Endothelial cell of umbilical vein (primary cell): ENCODE measurements around the gene TMEM151A. TPM values are rescaled to one million over a fixed set of nuclear protein-coding genes. Genes with fewer than 3 reads are reported as not detected.

ENCODE experiments used
- BruUV-seq: library from RNA; stranded (reverse); fragments of 400-500 nt; replicated peaks from 2 replicates; lab custom pipeline; 2021; lab: Mats Ljungman, UMichigan
- CTCF ChIA-PET: fragments of 300-600, 350-600 bp; sonication (Branson Sonifier 250); formaldehyde crosslinking; loops from one replicate; lab custom pipeline; 2021; ENCODE audit warnings: antibody characterized with exemption, inconsistent platforms; lab: Charles Lee
- POLR2A ChIA-PET: fragments of 300-600, 350-600 bp; sonication (Branson Sonifier 250); formaldehyde crosslinking; loops from one replicate; lab custom pipeline; 2021; ENCODE audit warnings: antibody characterized with exemption, inconsistent platforms; lab: Charles Lee
- DNase-seq: peaks from one replicate; pipeline ENCODE4 v3.0.0-alpha.2; 2011; ENCODE audit warnings: low read depth, low spot score
- FAIRE-seq: peaks from 2 replicates; lab custom pipeline; 2011; peaks lifted over from hg19 to GRCh38; lab: Jason Lieb, UNC
- H2AFZ ChIP-seq: 2 replicates; pipeline ENCODE4 v1.6.0; 2012; ENCODE audit warnings: low read depth, low read length, control low read depth, inconsistent platforms
- H3K27ac ChIP-seq: 2 replicates; pipeline ENCODE4 v1.5.1; 2011; ENCODE audit warnings: low read depth, mild to moderate bottlenecking, control low read depth, low read length, moderate library complexity; ENCODE audit not compliant: insufficient read depth
- H3K27me3 ChIP-seq, 2 experiments: 2 replicates each; pipeline versions ENCODE4 v1.6.0 to v1.6.1; 2011; ENCODE audit warnings: low read length in 2 of 2, mixed read lengths in 1 of 2; ENCODE audit not compliant: control insufficient read depth in 2 of 2, insufficient read depth in 2 of 2
- H3K36me3 ChIP-seq, 2 experiments: 2 replicates in 1 of 2; 3 replicates in 1 of 2; pipeline ENCODE4 v1.5.1; 2011; ENCODE audit warnings: low read length in 2 of 2, mild to moderate bottlenecking in 1 of 2, moderate library complexity in 1 of 2; ENCODE audit not compliant: control insufficient read depth in 2 of 2, insufficient read depth in 2 of 2; ENCODE audit errors: extremely low read depth in 1 of 2
- H3K4me1 ChIP-seq: 3 replicates; pipeline ENCODE4 v1.5.1; 2011; ENCODE audit warnings: mild to moderate bottlenecking, low read length; ENCODE audit not compliant: control insufficient read depth, insufficient read depth; ENCODE audit errors: extremely low read depth
- H3K4me2 ChIP-seq: 2 replicates; pipeline ENCODE4 v1.6.1; 2011; ENCODE audit warnings: low read length, control low read depth, mixed read lengths; ENCODE audit not compliant: insufficient read depth
- H3K4me3 ChIP-seq, 3 experiments: fragments of 200-600 bp in 1 of 3; sonication (generic), shearing (Covaris generic) in 1 of 3; replicated peaks in 1 of 3; 2 replicates each; pipeline ENCODE4 v1.5.1; 2011 to 2016; ENCODE audit warnings: control low read depth in 3 of 3, low read length in 3 of 3, mild to moderate bottlenecking in 2 of 3, inconsistent platforms in 1 of 3, low read depth in 1 of 3, moderate library complexity in 1 of 3; ENCODE audit not compliant: insufficient read depth in 1 of 3
- H3K79me2 ChIP-seq: 2 replicates; pipeline ENCODE4 v1.6.0; 2012; ENCODE audit warnings: low read length, inconsistent platforms; ENCODE audit not compliant: control insufficient read depth, insufficient read depth
- H3K9ac ChIP-seq: replicated peaks from 2 replicates; pipeline ENCODE3; 2011; ENCODE audit warnings: low read length, control low read depth; ENCODE audit not compliant: insufficient read depth; ENCODE audit errors: extremely low read depth
- H3K9me1 ChIP-seq: replicated peaks from 3 replicates; pipeline ENCODE4 v1.6.0; 2011; ENCODE audit warnings: mild to moderate bottlenecking, low read length; ENCODE audit not compliant: control insufficient read depth, insufficient read depth; ENCODE audit errors: extremely low read depth
- H3K9me3 ChIP-seq: replicated peaks from 2 replicates; pipeline ENCODE4 v1.5.1; 2012; ENCODE audit warnings: low read length, inconsistent platforms; ENCODE audit not compliant: control insufficient read depth, insufficient read depth
- H4K20me1 ChIP-seq: replicated peaks from 2 replicates; pipeline ENCODE3; 2011; ENCODE audit warnings: mild to moderate bottlenecking, low read length; ENCODE audit not compliant: control insufficient read depth, insufficient read depth; ENCODE audit errors: extremely low read depth
- EZH2 ChIP-seq: IDR thresholded peaks from 2 replicates; pipeline ENCODE4 v1.6.1; 2012; ENCODE audit warnings: borderline replicate concordance, low read depth, mild to moderate bottlenecking, moderate library complexity, low read length, inconsistent platforms; ENCODE audit not compliant: severe bottlenecking
- FOS ChIP-seq: IDR thresholded peaks from 2 replicates; pipeline ENCODE4 v1.6.1; 2011; ENCODE audit warnings: mild to moderate bottlenecking, low read length, moderate library complexity, borderline replicate concordance; ENCODE audit not compliant: insufficient read depth
- GATA2 ChIP-seq: IDR thresholded peaks from 2 replicates; pipeline ENCODE4 v1.7.0; 2011; ENCODE audit warnings: low read depth, mild to moderate bottlenecking, moderate library complexity, mixed read lengths, low read length; ENCODE audit not compliant: insufficient read length, insufficient read depth
- JUN ChIP-seq: IDR thresholded peaks from 2 replicates; pipeline ENCODE4 v1.6.1; 2011; ENCODE audit warnings: borderline replicate concordance, low read depth; ENCODE audit not compliant: insufficient read length, insufficient read depth
- MAX ChIP-seq: IDR thresholded peaks from 2 replicates; pipeline ENCODE4 v1.6.1; 2011; ENCODE audit not compliant: insufficient read depth, insufficient read length
- MYC ChIP-seq: IDR thresholded peaks from one replicate; pipeline ENCODE4 v1.6.1; 2011; ENCODE audit warnings: mild to moderate bottlenecking, low read depth, low read length
- POLR2A ChIP-seq: IDR thresholded peaks from 2 replicates; pipeline ENCODE4 v1.6.1; 2012; ENCODE audit warnings: low read depth, mild to moderate bottlenecking, control low read depth, low read length
- POLR2AphosphoS5 ChIP-seq: IDR thresholded peaks from 2 replicates; pipeline ENCODE4 v1.6.1; 2012; ENCODE audit warnings: low read depth, mild to moderate bottlenecking, control low read depth, low read length, moderate library complexity; ENCODE audit not compliant: insufficient read depth
- dilution Hi-C: fragments of 300-500 bp; cut with MboI; formaldehyde crosslinking; loops from one replicate; pipeline ENCODE4 v1.15.0; 2019; ENCODE audit warnings: low sequenced_read_pairs; ENCODE audit not compliant: extremely low pct_ligation_motif_present
- intact Hi-C: fragments of 100-400 bp; cut with micrococcal nuclease; formaldehyde crosslinking; loops from one replicate; pipeline ENCODE4 v1.10.0; 2022
- polyA plus RNA-seq, 4 experiments: library from polyadenylated mRNA; depleted of rRNA in 3 of 4; stranded (reverse) in 3 of 4; unstranded in 1 of 4; fragments of >200 nt; gene quantifications; 2 replicates each; pipeline versions ENCODE4 v1.2.1 to v1.2.3, GENCODE V29; 2011 to 2012; ENCODE audit warnings: missing spikeins in 1 of 4
- total RNA-seq: library from RNA; stranded (reverse); gene quantifications from 2 replicates; pipeline ENCODE4 v1.2.3, GENCODE V29; 2021
- TF ChIP-seq, protein P1 (sequence below), 2 donors: IDR thresholded peaks; 1 replicate in 1 of 2; 2 replicates in 1 of 2; pipeline ENCODE4 v1.5.1; 2011; ENCODE audit warnings: low read length in 2 of 2, mild to moderate bottlenecking in 2 of 2, moderate library complexity in 2 of 2, control low read depth in 1 of 2, inconsistent platforms in 1 of 2, low read depth in 1 of 2; ENCODE audit not compliant: insufficient read depth in 1 of 2; ENCODE audit errors: extremely low read depth in 1 of 2

The TMEM151A gene
- total and polyA plus RNA-seq, 2 donors (not counting 3 experiments of a cell fraction or from before 2014, with no cell fraction given) = not detected

- CTCF ChIA-PET = interaction anchor here (4.0 kb wide), 1 partner anchor 11 kb away, joined by 56 read pairs; no protein-coding TSS in a partner anchor
- Histone ChIP-seq H3K9ac (no peak overlapping the region), H3K27ac (no peak overlapping the region), H2AFZ (no peak overlapping the region), H3K79me2 (no peaks in the 10 kb centered on the region), H3K4me1 (peaks cover 6% of the 10 kb centered on the region), H4K20me1 (no peaks in the 10 kb centered on the region), H3K4me3 (no peak overlapping the region), H3K4me2 (no peak overlapping the region), H3K9me3 (no peaks in the 10 kb centered on the region), H3K36me3 (no peaks in the 10 kb centered on the region), H3K27me3 (peaks cover 0 to 3% of the 10 kb centered on the region in 2 experiments), H3K9me1 (no peaks in the 10 kb centered on the region)
- POLR2A ChIA-PET = no interaction called here
- dilution Hi-C loops = no loop called here
- intact Hi-C loops = no loop called here
- no peak for DNase-seq
- no peak for FAIRE-seq
- TF ChIP-seq EZH2 = no peak
- no peak for TF ChIP-seq GATA2
- TF ChIP-seq POLR2AphosphoS5 = no peak
- TF ChIP-seq, protein P1, sequence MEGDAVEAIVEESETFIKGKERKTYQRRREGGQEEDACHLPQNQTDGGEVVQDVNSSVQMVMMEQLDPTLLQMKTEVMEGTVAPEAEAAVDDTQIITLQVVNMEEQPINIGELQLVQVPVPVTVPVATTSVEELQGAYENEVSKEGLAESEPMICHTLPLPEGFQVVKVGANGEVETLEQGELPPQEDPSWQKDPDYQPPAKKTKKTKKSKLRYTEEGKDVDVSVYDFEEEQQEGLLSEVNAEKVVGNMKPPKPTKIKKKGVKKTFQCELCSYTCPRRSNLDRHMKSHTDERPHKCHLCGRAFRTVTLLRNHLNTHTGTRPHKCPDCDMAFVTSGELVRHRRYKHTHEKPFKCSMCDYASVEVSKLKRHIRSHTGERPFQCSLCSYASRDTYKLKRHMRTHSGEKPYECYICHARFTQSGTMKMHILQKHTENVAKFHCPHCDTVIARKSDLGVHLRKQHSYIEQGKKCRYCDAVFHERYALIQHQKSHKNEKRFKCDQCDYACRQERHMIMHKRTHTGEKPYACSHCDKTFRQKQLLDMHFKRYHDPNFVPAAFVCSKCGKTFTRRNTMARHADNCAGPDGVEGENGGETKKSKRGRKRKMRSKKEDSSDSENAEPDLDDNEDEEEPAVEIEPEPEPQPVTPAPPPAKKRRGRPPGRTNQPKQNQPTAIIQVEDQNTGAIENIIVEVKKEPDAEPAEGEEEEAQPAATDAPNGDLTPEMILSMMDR (IDR thresholded peaks at IDR 0.05; ENCODE audit: extremely low read depth in 1 of 2, insufficient read depth in 1 of 2, low read depth in 1 of 2, low read length in 2 of 2) = no peak
- no peak for TF ChIP-seq POLR2A
- TF ChIP-seq JUN = no peak
- TF ChIP-seq MAX = no peak
- TF ChIP-seq FOS = no peak
- no peak for TF ChIP-seq MYC
- no TSS peak for BruUV-seq
Measured at GRCh38 chr11:66323684-66324083, 32.0 kb downstream of the TMEM151A start.
